GM12801 (cell line): ENCODE results near the gene LY6G5C.

Experiments
- CTCF ChIP-seq: IDR thresholded peaks from one replicate; pipeline ENCODE4 v1.5.1; 2011; ENCODE audit warnings: control low read depth; ENCODE audit not compliant: insufficient read length; ENCODE audit errors: extremely low read depth

LY6G5C gene

GRCh38 chr6:31691564-31692108 is 10.8 kb upstream of the LY6G5C start:
- TF ChIP-seq CTCF = no peak

- TF ChIP-seq CTCF = no peak
Measured at GRCh38 chr6:31691078-31691463, 10.2 kb upstream of the LY6G5C start.

- TF ChIP-seq CTCF = no peak
Measured at GRCh38 chr6:31690231-31691077, 9.6 kb upstream of the LY6G5C start.

GRCh38 chr6:31689249-31690110 is 8.6 kb upstream of the LY6G5C start:
- TF ChIP-seq CTCF = no peak

GRCh38 chr6:31687860-31688693 is 7.2 kb upstream of the LY6G5C start:
- TF ChIP-seq CTCF = no peak

- TF ChIP-seq CTCF = no peak
Measured at GRCh38 chr6:31687321-31687720, 6.5 kb upstream of the LY6G5C start.

GRCh38 chr6:31686483-31686882 is 5.6 kb upstream of the LY6G5C start:
- TF ChIP-seq CTCF = no peak
